Measurements from ENCODE around the gene EFHD2.

The EFHD2 gene

DNA sequence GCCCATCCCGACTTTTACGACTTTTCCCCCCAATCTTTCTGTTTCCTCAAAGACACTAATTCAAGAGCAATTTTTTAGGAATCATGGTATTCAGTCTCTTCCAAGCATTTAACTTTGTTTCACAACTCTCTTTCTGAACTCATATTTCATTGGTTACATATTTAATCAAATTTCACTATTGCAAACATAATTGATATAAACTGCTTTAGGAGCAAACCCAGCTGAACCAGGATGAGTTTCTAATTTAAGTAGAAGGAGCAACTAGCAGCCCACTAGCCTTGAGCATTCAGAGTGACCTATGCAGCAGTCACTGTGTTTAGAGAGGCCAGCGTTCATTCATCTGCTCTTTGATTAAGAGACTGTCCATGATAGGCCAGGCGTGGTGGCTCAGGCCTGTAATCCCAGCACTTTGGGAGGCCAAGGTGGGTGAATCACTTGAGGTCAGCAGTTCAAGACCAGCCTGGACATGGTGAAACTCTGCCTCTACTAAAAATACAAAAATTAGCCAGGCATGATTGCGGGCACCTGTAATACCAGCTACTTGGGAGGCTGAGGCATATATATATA, 68.0 kb downstream of the EFHD2 start:
- no peak for DNase-seq

Measured in fibroblast of skin of back (primary cell).